ES-I3 (cell line): ENCODE measurements around the gene PDCL2.
"Not testable (repeated sequence)": the region's sequence is repeated elsewhere in the genome, so short reads cannot be mapped to it uniquely, and the experiment has no call there.

Source experiments
- H3K36me3 ChIP-seq: 2 replicates; pipeline ENCODE4 v1.6.1; 2013; ENCODE audit warnings: mild to moderate bottlenecking, low read length, control low read depth, moderate library complexity; ENCODE audit not compliant: insufficient read depth
- H3K4me1 ChIP-seq: 2 replicates; pipeline ENCODE4 v1.6.1; 2013; ENCODE audit warnings: mild to moderate bottlenecking, control low read depth, low read length; ENCODE audit not compliant: insufficient read depth
- H3K9ac ChIP-seq: 2 replicates; pipeline ENCODE4 v1.6.1; 2013; ENCODE audit warnings: low read depth, mild to moderate bottlenecking, low read length, moderate library complexity
- H3K9me3 ChIP-seq: 2 replicates; pipeline ENCODE4 v1.6.1; 2013; ENCODE audit warnings: mild to moderate bottlenecking, low read length, moderate library complexity; ENCODE audit not compliant: control insufficient read depth, insufficient read depth

PDCL2 gene

GRCh38 chr4:55568905-55569504 lies 23.0 kb downstream of the PDCL2 start:
- Histone ChIP-seq H3K9me3 (no peaks in the 10 kb centered on the region; the same call in 1 of the 2 replicates), H3K9ac (no peak overlapping the region), H3K4me1 (no peaks in the 10 kb centered on the region), H3K36me3 (no peaks in the 10 kb centered on the region)

DNA sequence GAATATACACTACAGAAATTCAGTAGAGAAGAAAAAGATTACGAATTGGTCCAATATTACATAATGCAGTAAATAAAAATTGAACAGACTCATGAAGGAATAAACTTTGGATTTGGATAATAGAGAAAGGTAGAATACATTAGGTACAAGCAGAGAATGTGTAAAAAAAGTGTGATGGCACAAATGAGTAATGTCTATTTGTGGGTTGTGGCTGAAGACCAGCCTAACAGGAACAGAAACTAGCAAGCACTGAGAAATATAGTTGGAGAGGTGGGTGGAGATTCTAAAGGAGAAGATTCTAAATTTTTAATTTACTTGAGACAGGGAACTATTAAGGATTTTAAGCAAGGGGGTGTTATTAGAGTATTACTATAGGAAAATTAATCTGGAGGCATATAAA lies 30.2 kb downstream of the PDCL2 start:
- no peak overlapping the region for H3K9ac ChIP-seq

DNA sequence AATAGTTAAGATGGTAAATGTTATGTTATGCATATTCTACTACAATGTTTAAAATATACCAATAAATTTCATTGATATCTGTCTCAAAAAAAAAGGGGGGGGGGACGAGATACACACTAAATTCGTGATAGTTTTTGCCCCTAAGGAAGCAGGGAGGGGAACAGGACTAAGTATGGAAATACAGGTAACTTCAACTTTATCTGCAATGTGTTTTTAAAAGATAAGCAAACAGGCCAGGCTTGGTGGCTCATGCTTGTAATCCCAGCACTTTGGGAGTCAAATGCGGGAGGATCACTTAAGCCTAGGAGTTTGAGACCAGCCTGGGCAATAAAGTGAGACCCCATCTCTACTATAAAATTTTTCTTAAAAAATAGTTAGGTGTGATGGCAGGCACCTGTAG lies 31.9 kb downstream of the PDCL2 start:
- no peaks in the 10 kb centered on the region for H3K4me1 ChIP-seq
- no peaks in the 10 kb centered on the region for H3K9me3 ChIP-seq
- H3K36me3 ChIP-seq = no peaks in the 10 kb centered on the region
- no peak overlapping the region for H3K9ac ChIP-seq

More for the DNA sequence above, 30.2 kb downstream of the PDCL2 start:
- H3K4me1 ChIP-seq = no peaks in the 10 kb centered on the region
- no peaks in the 10 kb centered on the region for H3K9me3 ChIP-seq
- no peaks in the 10 kb centered on the region for H3K36me3 ChIP-seq

GRCh38 chr4:55554453-55555030 lies 37.5 kb downstream of the PDCL2 start:
- H3K9ac ChIP-seq = no peak overlapping the region
- H3K4me1 ChIP-seq = peaks cover 7% of the 10 kb centered on the region
- no peaks in the 10 kb centered on the region for H3K9me3 ChIP-seq
- no peaks in the 10 kb centered on the region for H3K36me3 ChIP-seq

DNA sequence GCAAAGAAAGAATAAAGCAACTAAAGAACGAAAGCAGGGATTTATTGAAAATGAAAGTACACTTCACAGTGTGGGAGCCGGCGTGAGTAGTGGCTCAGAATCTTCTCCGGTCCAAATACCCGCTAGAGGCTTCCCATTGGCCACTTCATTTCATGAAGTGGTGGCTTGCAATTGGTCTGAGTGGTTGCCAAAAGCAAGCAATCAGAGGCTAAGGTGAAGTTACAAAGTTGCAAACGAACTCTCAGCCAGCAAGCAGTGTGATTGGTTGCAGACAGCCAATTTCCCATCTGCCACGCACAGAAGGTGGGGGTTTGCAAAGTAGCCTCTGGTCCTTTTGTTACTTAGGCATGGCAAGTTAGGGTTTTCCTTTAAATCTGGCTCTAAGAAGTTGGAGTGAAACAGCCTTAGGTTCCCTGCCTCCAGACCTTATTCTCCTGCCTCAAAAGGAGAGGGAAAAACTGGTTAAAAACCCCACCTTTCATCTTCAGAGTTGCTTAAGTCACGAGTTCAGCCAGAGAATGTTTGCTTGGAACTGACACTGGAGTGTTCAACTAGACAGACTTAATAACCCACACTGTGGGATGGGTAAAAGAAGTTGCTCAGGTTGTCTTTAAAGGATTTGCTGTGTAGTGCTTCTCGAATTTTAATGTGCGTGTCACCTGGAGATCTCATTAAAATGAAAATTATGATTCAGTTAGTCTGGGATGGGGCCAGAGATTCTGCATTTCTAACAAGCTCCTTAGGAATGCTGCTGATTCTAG lies 38.4 kb downstream of the PDCL2 start:
- no peaks in the 10 kb centered on the region for H3K36me3 ChIP-seq
- H3K9me3 ChIP-seq = no peaks in the 10 kb centered on the region
- H3K4me1 ChIP-seq = peaks cover 8% of the 10 kb centered on the region
- peak overlapping the region; percentile 36; the same call in 1 of the 2 replicates for H3K9ac ChIP-seq

- H3K36me3 ChIP-seq, H3K9me3 ChIP-seq, H3K9ac ChIP-seq: not testable (repeated sequence)
- peaks cover 12% of the 10 kb centered on the region for H3K4me1 ChIP-seq
Measured at GRCh38 chr4:55551964-55552363, 40.1 kb downstream of the PDCL2 start.

DNA sequence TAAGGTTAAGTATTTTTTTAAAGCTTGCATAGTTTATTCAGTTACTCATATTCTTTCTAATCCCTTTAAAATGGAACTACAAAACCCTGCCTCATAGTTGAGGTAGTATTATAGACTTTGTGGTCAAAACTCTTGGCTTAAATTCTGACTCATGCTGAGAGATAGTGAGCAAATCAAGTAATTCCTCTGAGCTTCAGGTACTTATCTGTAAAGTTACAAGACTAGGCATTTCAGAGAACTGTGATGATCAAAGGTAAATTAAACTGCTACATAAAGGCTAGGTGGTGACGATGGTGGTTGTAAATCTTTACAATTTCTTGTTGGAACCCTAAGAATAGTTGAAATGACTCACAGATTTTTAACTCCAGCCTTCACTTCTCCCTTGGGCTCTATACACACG lies 42.2 kb downstream of the PDCL2 start:
- H3K9ac ChIP-seq = no peak overlapping the region
- H3K36me3 ChIP-seq = no peaks in the 10 kb centered on the region
- H3K9me3 ChIP-seq = no peaks in the 10 kb centered on the region
- H3K4me1 ChIP-seq = peaks cover 12% of the 10 kb centered on the region

- Histone ChIP-seq H3K9ac (peak overlapping the region; percentile 95), H3K9me3 (no peaks in the 10 kb centered on the region), H3K4me1 (peaks cover 16% of the 10 kb centered on the region), H3K36me3 (no peaks in the 10 kb centered on the region)
Measured at GRCh38 chr4:55547918-55548317, 44.1 kb downstream of the PDCL2 start.

DNA sequence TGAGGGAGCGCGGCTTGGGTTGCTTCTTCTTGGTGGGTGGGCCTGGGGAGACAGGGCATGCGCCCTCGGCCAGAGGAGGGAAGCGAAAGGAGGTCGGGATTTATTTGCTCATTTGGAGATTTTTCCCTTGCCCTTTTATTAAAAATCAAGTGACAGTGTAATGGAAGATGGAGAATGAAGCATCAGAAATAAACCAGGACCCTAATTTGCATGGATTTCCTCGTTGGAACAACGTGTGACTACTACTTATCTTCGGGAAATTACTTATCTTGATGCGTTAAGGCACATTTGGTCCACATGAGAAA lies 44.6 kb downstream of the PDCL2 start:
- peak overlapping the region; percentile 95 for H3K9ac ChIP-seq
- H3K9me3 ChIP-seq = no peaks in the 10 kb centered on the region
- no peaks in the 10 kb centered on the region for H3K36me3 ChIP-seq
- peaks cover 20% of the 10 kb centered on the region for H3K4me1 ChIP-seq

DNA sequence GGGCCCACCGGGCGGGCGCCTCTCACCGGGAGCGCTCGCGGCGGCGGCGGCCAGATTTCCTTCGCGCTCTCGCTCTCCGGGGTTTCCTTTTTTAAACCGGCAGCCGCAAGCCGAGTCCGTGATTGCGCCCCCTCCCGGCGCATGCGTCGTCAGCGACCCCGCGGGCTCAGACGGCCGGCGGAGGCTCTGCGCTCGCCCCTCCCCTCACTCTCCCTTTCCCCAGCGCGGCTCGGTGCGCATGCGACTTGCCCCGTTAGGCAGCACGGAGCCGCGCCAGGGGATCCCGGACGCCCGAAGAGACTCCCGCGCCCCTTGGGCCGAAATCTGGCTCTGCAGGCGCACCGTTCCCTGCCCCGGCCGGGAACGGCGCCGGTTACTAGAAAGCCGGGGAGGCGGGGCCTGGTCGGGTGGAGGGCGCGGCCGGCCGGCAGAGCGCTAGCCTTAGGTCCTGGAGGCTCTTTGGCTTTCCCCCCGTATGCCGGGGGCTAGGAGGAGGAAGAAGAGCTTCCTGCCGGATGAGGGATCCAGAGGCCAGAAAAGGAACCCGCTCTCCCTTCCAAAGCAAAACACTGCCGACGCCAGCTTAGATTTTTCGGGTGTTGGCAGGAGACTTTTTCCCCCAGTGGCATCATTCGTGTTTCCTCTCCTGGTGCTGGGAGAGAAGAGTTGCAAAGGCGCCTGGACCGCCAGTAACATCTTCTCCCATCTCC lies 45.1 kb downstream of the PDCL2 start, which contains the start of gene CLOCK:
Gene CLOCK (minus strand): TSS at position 154 of the 710 bp plus-strand sequence. CDS start 64,124 bp downstream, outside the sequence.
- peaks cover 21% of the 10 kb centered on the region for H3K4me1 ChIP-seq
- H3K36me3 ChIP-seq = no peaks in the 10 kb centered on the region
- H3K9me3 ChIP-seq = no peaks in the 10 kb centered on the region
- peak within 1 kb of the TSS; percentile 95 for H3K9ac ChIP-seq

GRCh38 chr4:55546506-55546755 lies 45.6 kb downstream of the PDCL2 start:
- Histone ChIP-seq H3K9me3 (no peaks in the 10 kb centered on the region), H3K36me3 (no peaks in the 10 kb centered on the region), H3K9ac (peak overlapping the region; percentile 95; the same call in 1 of the 2 replicates), H3K4me1 (peaks cover 21% of the 10 kb centered on the region)

GRCh38 chr4:55545641-55546505 lies 46.2 kb downstream of the PDCL2 start:
- Histone ChIP-seq H3K4me1 (peaks cover 21% of the 10 kb centered on the region), H3K9ac (peak overlapping the region; percentile 68), H3K36me3 (no peaks in the 10 kb centered on the region), H3K9me3 (no peaks in the 10 kb centered on the region)

DNA sequence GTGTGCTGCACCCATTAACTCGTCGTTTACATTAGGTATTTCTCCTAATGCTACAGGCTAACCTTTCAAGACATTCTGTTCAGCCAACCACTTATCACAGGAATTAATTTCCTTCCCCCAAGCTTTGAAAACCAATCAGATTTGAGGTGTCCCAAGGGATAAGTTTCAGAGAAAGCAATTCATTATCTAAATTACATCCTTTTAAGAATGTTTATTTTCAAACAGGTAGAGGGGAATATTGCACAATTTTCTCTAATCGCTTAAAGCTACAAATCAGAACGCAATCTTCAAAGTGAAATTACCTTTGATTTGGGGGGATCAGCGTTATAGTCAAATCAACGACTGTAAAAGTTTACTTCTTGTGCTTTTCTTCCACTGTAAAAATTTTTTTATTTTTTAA lies 46.9 kb downstream of the PDCL2 start:
- peak overlapping the region; percentile 68 for H3K9ac ChIP-seq
- no peaks in the 10 kb centered on the region for H3K9me3 ChIP-seq
- H3K4me1 ChIP-seq = peaks cover 21% of the 10 kb centered on the region
- no peaks in the 10 kb centered on the region for H3K36me3 ChIP-seq

- Histone ChIP-seq H3K9me3 (no peaks in the 10 kb centered on the region), H3K36me3 (no peaks in the 10 kb centered on the region), H3K4me1 (peaks cover 21% of the 10 kb centered on the region), H3K9ac (no peak overlapping the region)
Measured at GRCh38 chr4:55543858-55544257, 48.2 kb downstream of the PDCL2 start.
